ENCODE results near the gene TF.

TF gene

DNA sequence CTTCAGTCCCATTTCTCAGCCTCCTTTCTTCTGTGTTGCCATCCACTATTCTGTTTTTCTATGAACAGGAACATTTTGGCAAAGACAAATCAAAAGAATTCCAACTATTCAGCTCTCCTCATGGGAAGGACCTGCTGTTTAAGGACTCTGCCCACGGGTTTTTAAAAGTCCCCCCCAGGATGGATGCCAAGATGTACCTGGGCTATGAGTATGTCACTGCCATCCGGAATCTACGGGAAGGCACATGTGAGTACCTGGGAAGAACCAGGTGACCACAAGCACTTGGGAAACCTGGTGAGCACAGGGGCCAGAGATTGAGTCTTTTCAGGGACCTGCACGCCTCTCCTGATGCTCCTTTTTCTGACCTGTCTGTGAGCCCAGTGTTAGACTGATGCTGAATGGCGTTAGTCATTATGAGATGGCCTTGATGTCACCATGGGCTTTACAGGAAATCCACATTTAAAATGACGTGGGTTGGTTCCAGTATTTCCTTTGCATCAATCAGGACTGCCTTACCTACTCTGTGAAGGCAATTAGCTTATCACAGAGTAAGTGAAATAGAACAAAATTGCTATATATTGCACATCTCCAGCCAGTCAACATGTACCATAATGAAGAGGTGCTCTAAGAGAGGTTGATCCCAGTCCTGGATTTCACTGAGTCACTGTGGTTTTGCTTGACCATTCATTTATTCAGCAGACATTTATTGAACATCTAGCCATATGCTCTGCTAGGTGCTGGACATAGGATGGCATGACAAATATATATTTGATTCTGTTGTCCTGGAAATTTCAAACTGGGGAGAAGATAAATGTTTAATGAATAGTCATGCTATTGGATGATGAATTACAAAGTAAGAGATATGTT is 11.7 kb downstream of the TF start (continued):
- TF ChIP-seq, protein P1, sequence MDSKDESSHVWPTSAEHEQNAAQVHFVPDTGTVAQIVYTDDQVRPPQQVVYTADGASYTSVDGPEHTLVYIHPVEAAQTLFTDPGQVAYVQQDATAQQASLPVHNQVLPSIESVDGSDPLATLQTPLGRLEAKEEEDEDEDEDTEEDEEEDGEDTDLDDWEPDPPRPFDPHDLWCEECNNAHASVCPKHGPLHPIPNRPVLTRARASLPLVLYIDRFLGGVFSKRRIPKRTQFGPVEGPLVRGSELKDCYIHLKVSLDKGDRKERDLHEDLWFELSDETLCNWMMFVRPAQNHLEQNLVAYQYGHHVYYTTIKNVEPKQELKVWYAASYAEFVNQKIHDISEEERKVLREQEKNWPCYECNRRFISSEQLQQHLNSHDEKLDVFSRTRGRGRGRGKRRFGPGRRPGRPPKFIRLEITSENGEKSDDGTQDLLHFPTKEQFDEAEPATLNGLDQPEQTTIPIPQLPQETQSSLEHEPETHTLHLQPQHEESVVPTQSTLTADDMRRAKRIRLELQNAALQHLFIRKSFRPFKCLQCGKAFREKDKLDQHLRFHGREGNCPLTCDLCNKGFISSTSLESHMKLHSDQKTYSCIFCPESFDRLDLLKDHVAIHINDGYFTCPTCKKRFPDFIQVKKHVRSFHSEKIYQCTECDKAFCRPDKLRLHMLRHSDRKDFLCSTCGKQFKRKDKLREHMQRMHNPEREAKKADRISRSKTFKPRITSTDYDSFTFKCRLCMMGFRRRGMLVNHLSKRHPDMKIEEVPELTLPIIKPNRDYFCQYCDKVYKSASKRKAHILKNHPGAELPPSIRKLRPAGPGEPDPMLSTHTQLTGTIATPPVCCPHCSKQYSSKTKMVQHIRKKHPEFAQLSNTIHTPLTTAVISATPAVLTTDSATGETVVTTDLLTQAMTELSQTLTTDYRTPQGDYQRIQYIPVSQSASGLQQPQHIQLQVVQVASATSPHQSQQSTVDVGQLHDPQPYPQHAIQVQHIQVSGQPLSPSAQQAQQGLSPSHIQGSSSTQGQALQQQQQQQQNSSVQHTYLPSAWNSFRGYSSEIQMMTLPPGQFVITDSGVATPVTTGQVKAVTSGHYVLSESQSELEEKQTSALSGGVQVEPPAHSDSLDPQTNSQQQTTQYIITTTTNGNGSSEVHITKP (tag by site-specific recombination; IDR thresholded peaks at IDR 0.05), result no peak
- TF ChIP-seq ZNF354C (tag by site-specific recombination; IDR thresholded peaks at IDR 0.05; ENCODE audit: borderline replicate concordance, low read depth) (no peak), SETDB1 (IDR thresholded peaks at IDR 0.05; ENCODE audit: insufficient read length, low read length) (no peak), ZFP37 (tag by site-specific recombination; IDR thresholded peaks at IDR 0.05) (no peak), ZNF791 (tag by site-specific recombination; IDR thresholded peaks at IDR 0.05) (no peak), ZNF621 (tag by site-specific recombination; IDR thresholded peaks at IDR 0.05) (no peak), ZNF664 (tag by site-specific recombination; IDR thresholded peaks at IDR 0.05) (no peak), OVOL3 (tag by site-specific recombination; IDR thresholded peaks at IDR 0.05) (no peak), ZNF473 (tag by site-specific recombination; IDR thresholded peaks at IDR 0.05) (no peak), ZNF423 (tag by site-specific recombination; IDR thresholded peaks at IDR 0.05) (no peak), KLF10 (tag by site-specific recombination; IDR thresholded peaks at IDR 0.05) (no peak), ZBTB48 (tag by site-specific recombination; IDR thresholded peaks at IDR 0.05) (no peak), ZNF548 (tag by site-specific recombination; IDR thresholded peaks at IDR 0.05) (no peak), ZNF394 (tag by site-specific recombination; IDR thresholded peaks at IDR 0.05; ENCODE audit: borderline replicate concordance) (no peak)

GRCh38 chr3:133758568-133758928 is 12.4 kb downstream of the TF start:
- H3K4me3 ChIP-seq (ENCODE audit: low read depth, low read length), result no peak overlapping the region
- H3K9me3 ChIP-seq (ENCODE audit: control insufficient read depth, insufficient read depth, low read depth, low read length), result no peaks in the 10 kb centered on the region
- no peaks in the 10 kb centered on the region for H3K36me3 ChIP-seq (ENCODE audit: control insufficient read depth in 2 of 2, insufficient read depth in 1 of 2, low read length in 2 of 2)
- TF ChIP-seq ZNF521 (tag by site-specific recombination; IDR thresholded peaks at IDR 0.05) (no peak), ZNF768 (tag by site-specific recombination; IDR thresholded peaks at IDR 0.05) (no peak), ZNF335 (tag by site-specific recombination; conservative IDR thresholded peaks at IDR 0.05) (no peak), OSR2 (tag by site-specific recombination; IDR thresholded peaks at IDR 0.05) (no peak), ZFP3 (tag by site-specific recombination; IDR thresholded peaks at IDR 0.05; ENCODE audit: low read depth) (no peak), ZNF211 (tag by site-specific recombination; IDR thresholded peaks at IDR 0.05; ENCODE audit: low read depth) (no peak)
- no peaks in the 10 kb centered on the region for H3K4me1 ChIP-seq (ENCODE audit: control insufficient read depth, insufficient read depth, low read length)
- ChIA-PET CTCF (interaction anchor here (0.7 kb wide), 1 partner anchor 1032 kb away, joined by 3 read pairs; no protein-coding TSS in a partner anchor), POLR2A (no interaction called here)
- no peak overlapping the region for H3K27ac ChIP-seq (ENCODE audit: extremely low read depth, low read depth, low read length)

DNA sequence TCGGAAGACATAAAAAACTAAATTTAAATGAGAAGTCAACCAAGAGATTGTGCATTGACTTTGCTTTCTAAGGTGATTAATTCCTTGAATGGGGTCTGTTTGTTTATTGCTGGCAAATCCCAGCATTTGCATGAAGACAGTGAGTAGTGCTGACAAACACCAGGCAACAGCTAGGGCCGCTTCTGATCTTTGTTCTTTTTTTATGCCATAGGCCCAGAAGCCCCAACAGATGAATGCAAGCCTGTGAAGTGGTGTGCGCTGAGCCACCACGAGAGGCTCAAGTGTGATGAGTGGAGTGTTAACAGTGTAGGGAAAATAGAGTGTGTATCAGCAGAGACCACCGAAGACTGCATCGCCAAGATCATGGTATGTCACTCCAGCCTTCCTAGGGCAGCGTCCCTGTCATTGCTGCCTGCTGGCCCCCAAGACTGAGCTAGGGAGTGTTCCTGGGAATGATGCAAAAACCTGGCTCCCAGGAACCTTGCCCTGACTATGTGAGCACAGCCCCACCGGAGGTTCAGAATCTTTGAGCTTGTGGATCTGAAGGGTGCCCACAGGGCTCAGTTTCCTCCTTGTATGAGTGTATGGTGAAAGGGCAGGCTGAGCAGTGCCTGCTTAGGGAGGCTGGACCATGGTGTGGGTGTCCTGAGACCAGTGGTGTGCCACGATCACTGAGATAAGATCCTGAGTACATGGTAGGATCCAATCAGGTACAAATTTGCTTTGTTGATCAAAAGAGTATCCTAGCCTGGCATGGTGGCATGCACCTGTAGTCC is 13.0 kb downstream of the TF start:
- no peak overlapping the region for H3K27ac ChIP-seq (ENCODE audit: extremely low read depth, low read depth, low read length)
- no peaks in the 10 kb centered on the region for H3K36me3 ChIP-seq (ENCODE audit: control insufficient read depth in 2 of 2, insufficient read depth in 1 of 2, low read length in 2 of 2)
- ChIA-PET POLR2A (no interaction called here), CTCF (no interaction called here)
- no peak overlapping the region for H3K4me3 ChIP-seq (ENCODE audit: low read depth, low read length)
- no peaks in the 10 kb centered on the region for H3K4me1 ChIP-seq (ENCODE audit: control insufficient read depth, insufficient read depth, low read length)
- no peaks in the 10 kb centered on the region for H3K9me3 ChIP-seq (ENCODE audit: control insufficient read depth, insufficient read depth, low read depth, low read length)
- no peak for TF ChIP-seq SP3 (tag by site-specific recombination; IDR thresholded peaks at IDR 0.05)
- no peak for TF ChIP-seq PATZ1 (tag by site-specific recombination; IDR thresholded peaks at IDR 0.05)
- TF ChIP-seq ZNF292 (tag by site-specific recombination; IDR thresholded peaks at IDR 0.05; ENCODE audit: borderline replicate concordance, low read depth), result no peak
- TF ChIP-seq ZNF426 (tag by site-specific recombination; IDR thresholded peaks at IDR 0.05), result no peak
- TF ChIP-seq ZBTB6 (tag by site-specific recombination; IDR thresholded peaks at IDR 0.05), result no peak

All from HEK293 (cell line).